IMR-90 (cell line): ENCODE measurements around the gene RBFA. TPM values are rescaled to one million over a fixed set of nuclear protein-coding genes. Genes with fewer than 3 reads are reported as not detected.

Experiments
- ATAC-seq: fragments of 200-7000 bp; cut with Tn5 transposase; 2 replicates; pipeline ENCODE4 v1.9.1; 2020; ENCODE audit warnings: low read depth, mild to moderate bottlenecking, moderate library complexity
- BruUV-seq: library from RNA; stranded (reverse); fragments of 400-500 nt; replicated peaks from 2 replicates; lab custom pipeline; 2021; lab: Mats Ljungman, UMichigan
- CTCF ChIA-PET: fragments of 300-600 bp; formaldehyde crosslinking; extraction: SDS; loops from one replicate; lab custom pipeline; 2021; ENCODE audit warnings: antibody characterized with exemption; lab: Yijun Ruan, JAX
- POLR2A ChIA-PET: fragments of 300-600 bp; sonication (Branson Sonifier 250); formaldehyde crosslinking; loops from one replicate; lab custom pipeline; 2022; ENCODE audit warnings: antibody characterized with exemption; ENCODE audit not compliant: unreplicated experiment; lab: Charles Lee
- DNase-seq: peaks from one replicate; pipeline ENCODE4 v3.0.0; 2013
- H2AFZ ChIP-seq: replicated peaks from 2 replicates; pipeline ENCODE3; 2013; ENCODE audit warnings: low read length, mild to moderate bottlenecking; ENCODE audit not compliant: poor library complexity
- H2AK5ac ChIP-seq: 2 replicates; pipeline ENCODE4 v1.6.1; 2013; ENCODE audit warnings: low read depth, low read length, inconsistent platforms
- H2AK9ac ChIP-seq: replicated peaks from 2 replicates; pipeline ENCODE3; 2013; ENCODE audit warnings: mild to moderate bottlenecking, low read depth, low read length, moderate library complexity; ENCODE audit not compliant: poor library complexity
- H2BK120ac ChIP-seq: 2 replicates; pipeline ENCODE4 v1.6.1; 2013; ENCODE audit warnings: low read depth, low read length, inconsistent platforms
- H2BK15ac ChIP-seq: 3 replicates; pipeline ENCODE4 v1.6.1; 2013; ENCODE audit warnings: low read depth, low read length, inconsistent platforms
- H2BK20ac ChIP-seq: 2 replicates; pipeline ENCODE4 v1.6.1; 2013; ENCODE audit warnings: low read depth, mild to moderate bottlenecking, inconsistent platforms, low read length, moderate library complexity
- H2BK5ac ChIP-seq: 2 replicates; pipeline ENCODE4 v1.6.1; 2013; ENCODE audit warnings: mild to moderate bottlenecking, low read depth, low read length, inconsistent platforms; ENCODE audit not compliant: poor library complexity, severe bottlenecking
- H3K14ac ChIP-seq: replicated peaks from 2 replicates; pipeline ENCODE4 v1.6.1; 2013; ENCODE audit warnings: low read depth, low read length, inconsistent platforms
- H3K18ac ChIP-seq: 2 replicates; pipeline ENCODE4 v1.6.1; 2013; ENCODE audit warnings: low read depth, low read length, control low read depth
- H3K23ac ChIP-seq: 2 replicates; pipeline ENCODE4 v1.6.1; 2013; ENCODE audit warnings: low read depth, low read length, inconsistent platforms
- H3K27ac ChIP-seq: 2 replicates; pipeline ENCODE4 v1.5.1; 2013; ENCODE audit warnings: mild to moderate bottlenecking, control low read depth, low read length; ENCODE audit not compliant: insufficient read depth
- H3K27me3 ChIP-seq: 2 replicates; pipeline ENCODE4 v1.6.1; 2013; ENCODE audit warnings: low read length; ENCODE audit not compliant: control insufficient read depth, insufficient read depth
- H3K36me3 ChIP-seq: 2 replicates; pipeline ENCODE4 v1.6.1; 2013; ENCODE audit warnings: low read length, mixed read lengths; ENCODE audit not compliant: control insufficient read depth, insufficient read depth
- H3K4ac ChIP-seq: 2 replicates; pipeline ENCODE4 v1.6.1; 2013; ENCODE audit warnings: low read depth, low read length, inconsistent platforms
- H3K4me1 ChIP-seq: 2 replicates; pipeline ENCODE4 v1.6.1; 2013; ENCODE audit warnings: low read length, mixed read lengths; ENCODE audit not compliant: control insufficient read depth, insufficient read depth
- H3K4me2 ChIP-seq: 2 replicates; pipeline ENCODE4 v1.6.1; 2013; ENCODE audit warnings: low read depth, mild to moderate bottlenecking, control low read depth, low read length, moderate library complexity
- H3K4me3 ChIP-seq: 2 replicates; pipeline ENCODE4 v1.5.1; 2013; ENCODE audit warnings: low read depth, mild to moderate bottlenecking, control low read depth, low read length, moderate library complexity; ENCODE audit not compliant: insufficient read depth
- H3K56ac ChIP-seq: 2 replicates; pipeline ENCODE4 v1.6.1; 2013; ENCODE audit warnings: low read length, inconsistent platforms; ENCODE audit not compliant: insufficient read depth; ENCODE audit errors: extremely low read depth
- H3K79me1 ChIP-seq, 2 experiments: 2 replicates each; pipeline ENCODE4 v1.6.1; 2013; ENCODE audit warnings: low read length in 2 of 2, inconsistent platforms in 1 of 2, low read depth in 1 of 2
- H3K9ac ChIP-seq: 2 replicates; pipeline ENCODE4 v1.6.1; 2013; ENCODE audit warnings: low read depth, low read length, control low read depth
- H3K9me1 ChIP-seq: 2 replicates; pipeline ENCODE4 v1.6.1; 2013; ENCODE audit warnings: low read length, inconsistent platforms; ENCODE audit not compliant: insufficient read depth
- H3K9me3 ChIP-seq: 2 replicates; pipeline ENCODE4 v1.6.1; 2013; ENCODE audit warnings: low read length; ENCODE audit not compliant: control insufficient read depth, insufficient read depth
- H4K20me1 ChIP-seq: 2 replicates; pipeline ENCODE4 v1.6.1; 2013; ENCODE audit warnings: low read length, inconsistent platforms; ENCODE audit not compliant: insufficient read depth
- H4K5ac ChIP-seq: 2 replicates; pipeline ENCODE4 v1.6.1; 2013; ENCODE audit warnings: mild to moderate bottlenecking, low read depth, low read length, control low read depth
- H4K8ac ChIP-seq, 2 experiments: 2 replicates each; pipeline ENCODE4 v1.6.1; 2013; ENCODE audit warnings: low read depth in 2 of 2, low read length in 2 of 2, control low read depth in 1 of 2, inconsistent platforms in 1 of 2
- H4K91ac ChIP-seq: 2 replicates; pipeline ENCODE4 v1.6.1; 2013; ENCODE audit warnings: low read depth, low read length, inconsistent platforms; ENCODE audit not compliant: insufficient read depth
- BHLHE40 ChIP-seq: fragments of 150-350 bp; IDR thresholded peaks from 2 replicates; pipeline ENCODE4 v1.6.1; 2016; ENCODE audit warnings: mild to moderate bottlenecking, low read depth, low read length
- CEBPB ChIP-seq: IDR thresholded peaks from 2 replicates; pipeline ENCODE4 v1.6.1; 2012; ENCODE audit warnings: low read depth, low read length, improper control_type of control experiment
- FOS ChIP-seq: fragments of 150-350 bp; IDR thresholded peaks from 2 replicates; pipeline ENCODE4 v1.6.1; 2016; ENCODE audit warnings: low read depth, low read length
- MXI1 ChIP-seq: IDR thresholded peaks from 2 replicates; pipeline ENCODE4 v1.6.1; 2012; ENCODE audit warnings: low read depth, mild to moderate bottlenecking, low read length, moderate library complexity, borderline replicate concordance
- NFE2L2 ChIP-seq: fragments of 150-350 bp; IDR thresholded peaks from 2 replicates; pipeline ENCODE4 v1.6.1; 2016; ENCODE audit warnings: low read depth, mild to moderate bottlenecking, low read length
- POLR2A ChIP-seq: IDR thresholded peaks from 2 replicates; pipeline ENCODE4 v1.6.1; 2012; ENCODE audit warnings: mild to moderate bottlenecking, low read depth, low read length
- RAD21 ChIP-seq: IDR thresholded peaks from 2 replicates; pipeline ENCODE4 v1.6.1; 2012; ENCODE audit warnings: low read length, improper control_type of control experiment
- RFX5 ChIP-seq: IDR thresholded peaks from 2 replicates; pipeline ENCODE4 v1.8.0; 2012; ENCODE audit warnings: low read depth, mild to moderate bottlenecking, low read length, moderate library complexity
- WGBS, 2 experiments: methylation state at CpG; one replicate each; pipeline versions ENCODE4 v1.1.5 to v1.1.7; 2013; ENCODE audit warnings: missing lambda C conversion rate in 2 of 2; ENCODE audit not compliant: insufficient read length in 1 of 2; ENCODE audit errors: extremely low coverage in 2 of 2; 5-methylcytosine and 5-hydroxymethylcytosine counted together
- dilution Hi-C: fragments of 300-500 bp; cut with HindIII; formaldehyde crosslinking; loops from one replicate; pipeline ENCODE4 v1.14.3; 2018; ENCODE audit warnings: low sequenced_read_pairs; ENCODE audit not compliant: unreplicated experiment
- in situ Hi-C: fragments of 300-500 bp; cut with MboI; formaldehyde crosslinking; loops from 3 replicates; pipeline ENCODE4 v1.14.3; 2019; ENCODE audit warnings: low sequenced_read_pairs, inconsistent platforms, mixed read lengths
- intact Hi-C: fragments of 100-400 bp; cut with micrococcal nuclease; formaldehyde crosslinking; loops from 2 replicates; pipeline ENCODE4 v1.10.0; 2022
- polyA plus RNA-seq, 3 experiments: library from polyadenylated mRNA; depleted of rRNA; stranded (reverse); fragments of >200 nt; gene quantifications; 2 replicates each; pipeline ENCODE4 v1.2.3, GENCODE V29; 2012; ENCODE audit warnings: low replicate concordance in 1 of 3
- total RNA-seq: library from RNA; depleted of rRNA; stranded (reverse); fragments of >200 nt; gene quantifications from 2 replicates; pipeline ENCODE4 v1.2.3, GENCODE V29; 2012
- TF ChIP-seq, protein P1 (sequence below): fragments of 150-350 bp; IDR thresholded peaks from 2 replicates; pipeline ENCODE4 v1.6.1; 2017; ENCODE audit warnings: mild to moderate bottlenecking, antibody characterized with exemption, low read length, low read depth

RBFA gene
- total and polyA plus RNA-seq, 2 of the 4 experiments (the other 2 are of a cell fraction) = 21.0 to 38.0 TPM

DNA sequence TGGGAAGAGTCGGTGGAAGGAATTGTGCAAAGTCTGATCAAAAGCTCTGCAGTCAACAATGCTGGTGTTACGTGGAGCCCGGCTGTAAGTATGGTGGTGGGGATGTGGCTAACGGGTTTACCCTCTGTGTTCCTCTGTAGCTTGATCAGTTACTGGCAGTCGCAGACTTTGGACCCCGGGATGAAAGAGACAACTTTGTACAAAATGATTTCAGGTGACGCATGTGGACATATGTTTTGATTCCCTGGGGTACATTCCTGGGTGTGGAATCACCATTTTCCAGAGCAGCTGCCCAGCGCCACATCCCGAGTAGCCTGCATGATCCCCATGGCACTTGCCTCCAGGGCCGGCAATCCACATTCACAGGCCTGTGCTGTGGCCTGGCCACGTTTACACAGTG, 9.8 kb downstream of the RBFA start:
- H3K36me3 ChIP-seq = peaks cover 17% of the 10 kb centered on the region
- H3K18ac ChIP-seq = no peak overlapping the region
- TF ChIP-seq RFX5 = no peak
- no peak for TF ChIP-seq MXI1
- no peak for TF ChIP-seq FOS
- no peak for TF ChIP-seq CEBPB
- TF ChIP-seq, protein P1, sequence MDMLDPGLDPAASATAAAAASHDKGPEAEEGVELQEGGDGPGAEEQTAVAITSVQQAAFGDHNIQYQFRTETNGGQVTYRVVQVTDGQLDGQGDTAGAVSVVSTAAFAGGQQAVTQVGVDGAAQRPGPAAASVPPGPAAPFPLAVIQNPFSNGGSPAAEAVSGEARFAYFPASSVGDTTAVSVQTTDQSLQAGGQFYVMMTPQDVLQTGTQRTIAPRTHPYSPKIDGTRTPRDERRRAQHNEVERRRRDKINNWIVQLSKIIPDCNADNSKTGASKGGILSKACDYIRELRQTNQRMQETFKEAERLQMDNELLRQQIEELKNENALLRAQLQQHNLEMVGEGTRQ = no peak
- TF ChIP-seq NFE2L2 = no peak
- no peak for TF ChIP-seq RAD21
- no peak for TF ChIP-seq BHLHE40
- TF ChIP-seq POLR2A = no peak
- H3K27ac ChIP-seq = no peak overlapping the region
- no peak overlapping the region for H3K4me3 ChIP-seq
- H2BK5ac ChIP-seq = no peak overlapping the region
- WGBS, 2 experiments = 85% methylated on average over 7 of the region's 11 CpGs; no CpG with 5 or more reads in 1 of the 2 experiments
- no peak overlapping the region for H4K5ac ChIP-seq
- H3K27me3 ChIP-seq = no peaks in the 10 kb centered on the region
- H2AK9ac ChIP-seq = no peak overlapping the region
- no peak overlapping the region for H3K9ac ChIP-seq
- H3K14ac ChIP-seq = no peak overlapping the region
- H4K20me1 ChIP-seq = peaks cover 3% of the 10 kb centered on the region; the same call in 1 of the 2 replicates
- no peak overlapping the region for H2AFZ ChIP-seq
- ChIA-PET CTCF (no interaction called here), POLR2A (no interaction called here)
- BruUV-seq = no TSS peak
- no peak overlapping the region for H2BK15ac ChIP-seq
- peaks cover 3% of the 10 kb centered on the region; the same call in 1 of the 2 replicates for H3K9me1 ChIP-seq
- H2BK20ac ChIP-seq = no peak overlapping the region
- no peak overlapping the region for H2BK120ac ChIP-seq
- H4K91ac ChIP-seq = no peak overlapping the region
- no peaks in the 10 kb centered on the region for H3K9me3 ChIP-seq
- DNase-seq (no peak), ATAC-seq (no peak)
- dilution Hi-C loops = no loop called here
- no peak overlapping the region for H2AK5ac ChIP-seq
- intact Hi-C loops = no loop called here
- no peak overlapping the region for H3K23ac ChIP-seq
- H3K4me2 ChIP-seq = no peak overlapping the region
- no peak overlapping the region for H4K8ac ChIP-seq
- no peaks in the 10 kb centered on the region for H3K4me1 ChIP-seq
- no peak overlapping the region for H3K4ac ChIP-seq
- in situ Hi-C loops = no loop called here
- H3K79me1 ChIP-seq = peaks cover 0 to 15% of the 10 kb centered on the region in 2 experiments; a peak in 3 of 4 replicates
- no peak overlapping the region for H3K56ac ChIP-seq
